NCI-H1092 treated with DMSO at 0.1 percent for 48 hours (cell line): ENCODE data around the gene MREG.

Source experiments
- DNase-seq: peaks from one replicate; lab custom pipeline; 2025; lab: John Stamatoyannopoulos, UW

The MREG gene, protein sequence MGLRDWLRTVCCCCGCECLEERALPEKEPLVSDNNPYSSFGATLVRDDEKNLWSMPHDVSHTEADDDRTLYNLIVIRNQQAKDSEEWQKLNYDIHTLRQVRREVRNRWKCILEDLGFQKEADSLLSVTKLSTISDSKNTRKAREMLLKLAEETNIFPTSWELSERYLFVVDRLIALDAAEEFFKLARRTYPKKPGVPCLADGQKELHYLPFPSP

DNA sequence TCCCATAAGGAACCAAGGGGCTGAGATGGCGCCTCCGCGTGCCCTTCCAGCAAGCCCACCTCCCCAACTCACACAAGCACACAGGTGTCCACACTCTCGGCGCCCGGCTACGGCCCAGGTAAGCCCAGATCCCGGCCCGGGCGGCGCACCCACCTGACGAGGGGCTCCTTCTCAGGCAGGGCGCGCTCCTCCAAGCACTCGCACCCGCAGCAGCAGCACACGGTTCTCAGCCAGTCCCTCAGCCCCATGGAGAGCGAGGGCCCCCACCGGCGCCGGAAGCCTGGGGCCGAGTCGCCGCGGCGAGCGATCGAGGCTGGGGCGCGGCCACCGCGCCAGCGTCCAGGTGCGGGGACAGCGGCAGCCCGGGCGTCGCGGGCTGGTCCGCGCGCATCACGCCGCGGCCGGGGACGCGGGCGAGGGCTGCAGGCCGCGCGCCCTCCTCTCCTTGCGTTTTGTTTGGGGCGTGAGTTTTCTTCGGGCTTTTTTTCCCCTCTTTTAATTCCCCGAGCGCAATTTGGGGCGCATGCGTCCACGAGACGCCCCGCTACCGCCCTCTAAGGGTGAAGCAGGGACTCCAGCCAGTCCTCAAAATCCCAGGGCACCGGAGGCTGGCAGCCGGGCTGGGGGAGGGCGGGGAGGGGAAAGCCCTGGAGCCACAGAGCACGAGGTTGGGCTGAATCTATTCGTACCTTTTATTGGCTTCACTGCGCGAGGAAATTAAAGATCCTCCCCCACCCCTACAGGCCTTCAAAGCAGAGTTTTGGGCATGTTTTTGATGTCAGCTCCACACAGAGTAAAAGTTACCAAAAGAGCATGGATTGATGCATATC is at the start of gene MREG:
MREG (minus strand) TSS at position 472 of the 830 bp plus-strand sequence; CDS start at position 248, 224 bp downstream.
- peak; percentile 69 for DNase-seq

DNA sequence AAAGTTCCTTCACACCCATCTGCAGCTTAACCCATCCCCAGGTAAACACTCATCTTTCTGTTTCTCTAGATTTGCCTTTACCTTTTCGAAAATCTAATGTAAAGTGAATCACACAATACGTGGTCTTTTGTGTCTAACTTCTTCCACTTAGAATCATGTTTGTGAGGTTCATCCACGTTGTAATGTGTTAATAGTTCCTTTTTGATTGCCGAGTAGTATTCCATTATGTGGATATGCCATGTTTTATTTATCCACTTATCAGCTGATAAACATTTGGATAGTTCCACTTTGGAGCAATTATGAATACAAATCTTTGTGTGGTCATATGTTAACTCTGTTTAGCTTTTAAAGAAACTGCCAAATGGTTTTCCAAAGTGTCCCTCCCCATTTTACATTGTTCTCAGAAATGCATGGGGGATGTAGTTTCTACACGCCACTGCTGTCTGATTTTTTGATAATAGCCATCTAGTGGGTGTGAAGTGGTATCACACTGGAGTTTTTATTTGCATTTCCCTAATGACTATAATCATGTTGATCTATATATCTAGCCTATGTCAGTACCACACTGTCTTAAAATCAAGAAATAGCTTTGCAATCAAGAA is 46.0 kb upstream of the MREG start:
- DNase-seq: no peak

DNA sequence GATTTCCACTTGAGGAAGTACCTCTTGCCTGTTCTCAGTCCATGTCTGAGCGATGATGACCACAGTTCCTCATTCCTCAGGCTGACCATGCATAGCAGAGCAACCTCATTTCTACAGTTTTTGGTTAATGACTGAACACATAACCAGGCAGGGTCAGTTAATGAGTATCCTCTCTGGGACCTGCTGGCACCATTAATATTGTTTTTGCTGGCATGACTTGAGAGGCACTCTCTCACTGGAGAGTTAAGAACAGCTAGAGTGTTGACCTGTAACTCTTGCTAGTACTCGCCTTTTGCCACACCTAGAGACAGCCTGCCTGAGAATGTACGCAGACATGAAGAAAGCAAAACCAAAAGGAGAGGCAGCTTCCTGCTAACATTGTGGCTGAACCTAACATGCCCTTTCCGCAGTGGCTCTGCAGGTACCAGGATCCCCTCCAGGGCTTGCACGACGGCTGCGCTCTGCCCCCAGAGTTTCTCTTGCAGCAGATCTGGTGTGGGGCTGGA is 44.4 kb upstream of the MREG start:
- DNase-seq: no peak

DNA sequence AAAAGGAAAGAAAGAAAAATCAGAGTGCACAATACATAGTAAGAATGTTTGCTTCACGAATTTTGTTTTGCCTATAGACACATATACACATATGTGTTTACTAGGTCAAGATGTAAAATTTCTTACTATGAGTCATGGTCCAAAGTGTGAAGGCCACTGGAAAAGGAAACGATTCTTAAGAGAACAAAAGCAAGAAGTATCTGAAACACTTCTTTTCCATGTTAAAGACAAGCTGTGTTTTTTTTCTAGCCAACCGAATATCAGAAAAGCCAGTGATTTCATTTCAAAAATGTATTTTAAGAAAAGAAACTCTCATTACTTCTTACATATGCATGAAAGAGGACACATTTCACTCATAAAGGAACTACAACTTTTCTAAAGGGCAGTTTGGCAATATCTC is 43.4 kb upstream of the MREG start:
- no peak for DNase-seq

DNA sequence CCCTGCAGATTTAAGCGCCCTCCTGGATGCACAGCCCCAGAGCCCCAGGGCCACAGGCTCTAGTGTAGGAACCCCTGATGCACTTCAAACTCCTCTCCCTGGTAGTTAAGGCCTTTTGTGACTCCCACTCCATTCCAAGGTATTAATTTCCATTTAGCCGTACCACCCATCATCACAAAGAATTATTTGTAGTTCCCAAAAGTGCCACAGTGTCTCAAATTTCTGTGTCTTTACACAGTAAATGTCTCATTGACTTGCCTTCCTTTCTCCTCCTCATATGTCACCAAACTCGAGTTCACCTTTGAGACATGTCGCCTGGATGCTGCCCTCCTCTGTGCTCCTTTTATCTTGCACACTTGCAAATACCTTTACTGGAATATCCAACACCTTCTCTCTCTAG is 42.3 kb upstream of the MREG start:
- DNase-seq: no peak

DNA sequence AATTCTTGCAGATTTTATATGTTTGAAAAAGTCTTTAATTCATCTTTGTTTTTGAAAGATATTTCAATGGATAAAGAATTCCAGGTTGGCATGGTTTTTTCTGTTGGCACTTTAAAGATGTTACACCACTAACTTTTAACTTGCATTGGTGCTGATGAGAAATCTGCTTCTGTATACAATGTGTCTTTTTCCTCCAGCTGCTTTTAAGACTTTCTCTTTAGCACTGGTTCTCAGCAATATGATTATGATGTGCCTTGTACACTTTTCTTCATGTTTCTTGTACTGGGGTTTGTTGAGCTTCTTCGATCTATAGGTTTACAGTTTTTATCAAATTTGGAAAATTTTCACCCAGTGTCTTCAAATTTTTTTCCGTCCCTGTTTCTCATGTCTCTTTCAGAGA is 39.1 kb upstream of the MREG start:
- DNase-seq: no peak

DNA sequence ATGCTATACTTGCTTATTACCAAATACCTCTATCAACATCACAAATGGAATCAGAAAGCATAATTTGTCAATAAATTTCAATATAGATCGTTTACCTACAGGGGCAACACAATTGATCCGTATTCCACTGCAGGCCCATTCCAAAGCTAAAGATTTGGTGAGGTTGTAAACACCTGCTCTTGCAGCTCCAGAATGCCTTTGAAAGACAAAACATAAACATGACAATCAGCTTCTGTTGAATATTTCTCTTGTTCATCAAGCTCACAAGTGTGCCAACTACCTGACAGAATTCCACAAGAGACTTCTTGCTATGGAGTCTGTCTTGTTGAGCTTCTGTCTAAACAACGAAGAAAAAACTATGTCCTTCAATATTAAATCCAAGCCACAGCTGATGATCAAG is 38.0 kb upstream of the MREG start:
- no peak for DNase-seq

DNA sequence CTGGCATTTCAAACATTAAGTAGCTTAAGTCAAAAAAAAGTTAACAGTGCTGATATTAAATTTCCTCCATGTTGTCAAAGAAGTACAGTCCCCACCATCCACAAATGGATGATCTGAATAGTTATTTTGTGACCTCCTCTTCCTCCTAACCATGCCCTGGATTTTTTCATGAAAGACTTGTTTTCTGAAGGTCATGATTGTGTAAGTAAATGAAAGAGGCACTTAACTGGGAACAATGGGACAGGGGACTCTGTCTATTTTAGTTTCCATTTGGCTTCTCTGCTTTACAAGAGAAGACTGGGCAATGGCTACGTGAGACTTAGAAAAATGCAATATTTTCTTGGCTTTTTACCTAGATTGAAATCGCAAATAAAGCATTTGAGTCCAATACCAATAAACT is 36.1 kb upstream of the MREG start:
- no peak for DNase-seq

DNA sequence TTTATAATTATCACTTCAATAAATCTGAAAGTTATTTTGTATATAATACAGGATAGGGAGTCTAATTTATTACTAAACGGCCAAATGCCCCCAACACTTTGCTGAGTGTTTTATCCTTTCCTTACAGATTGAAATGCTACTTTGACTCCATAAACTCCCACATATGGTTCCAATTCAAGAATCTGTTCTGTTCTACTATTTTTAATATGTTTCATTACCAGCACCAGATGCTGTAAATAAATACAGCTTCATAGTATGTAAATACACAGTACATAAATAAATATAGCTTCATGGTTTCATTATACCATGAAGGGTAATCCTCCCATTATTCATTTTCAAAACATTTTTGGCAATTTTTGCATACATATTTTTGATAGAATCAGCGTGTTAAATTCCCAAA is 34.0 kb upstream of the MREG start:
- DNase-seq: no peak

DNA sequence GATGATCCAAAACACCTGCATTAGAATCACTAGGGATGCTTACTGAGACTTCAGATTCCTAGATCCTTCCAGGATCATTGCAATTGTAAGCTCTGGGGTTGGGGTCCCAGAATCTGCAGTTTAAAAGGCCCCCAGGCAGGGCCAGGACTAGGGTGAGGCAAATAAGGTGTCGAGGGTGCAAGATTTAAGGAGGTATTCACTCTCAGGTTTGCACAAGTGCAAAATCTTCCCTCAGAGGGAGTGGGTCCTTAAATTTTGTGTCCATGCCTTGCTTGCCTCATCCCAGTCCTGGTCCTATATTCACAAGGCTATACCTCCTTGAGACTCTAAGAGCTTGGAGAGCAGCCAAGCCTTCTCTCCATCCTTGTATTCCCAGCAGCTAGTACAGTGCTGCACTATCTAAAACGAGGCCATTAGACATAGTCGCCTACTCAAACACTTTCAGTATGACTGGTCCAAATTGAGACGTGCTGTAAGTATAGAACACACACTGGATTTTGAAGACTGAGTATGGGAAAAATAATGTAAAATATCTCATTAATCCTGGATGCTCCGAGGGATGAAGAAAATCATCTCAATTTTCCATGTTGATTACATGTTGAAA is 31.6 kb upstream of the MREG start:
- DNase-seq: no peak

DNA sequence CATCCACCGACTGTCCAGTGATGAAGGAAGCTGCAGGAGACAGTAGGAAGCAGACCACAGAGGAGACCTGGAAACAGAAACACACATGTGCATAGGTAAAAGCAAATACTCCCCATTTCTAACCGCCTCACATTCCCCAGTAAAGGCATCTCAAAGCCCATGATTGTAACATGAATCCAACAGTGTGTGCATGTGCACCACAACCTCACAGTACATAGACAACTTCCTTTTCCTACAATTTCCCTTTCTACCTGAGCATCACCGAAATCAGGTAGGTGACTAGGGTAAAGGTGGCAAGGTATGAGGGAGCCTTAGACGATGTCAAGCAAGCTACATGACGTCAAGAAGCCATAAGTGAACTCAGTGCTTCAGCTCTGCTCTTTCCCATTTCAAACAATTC is 30.6 kb upstream of the MREG start:
- no peak for DNase-seq

DNA sequence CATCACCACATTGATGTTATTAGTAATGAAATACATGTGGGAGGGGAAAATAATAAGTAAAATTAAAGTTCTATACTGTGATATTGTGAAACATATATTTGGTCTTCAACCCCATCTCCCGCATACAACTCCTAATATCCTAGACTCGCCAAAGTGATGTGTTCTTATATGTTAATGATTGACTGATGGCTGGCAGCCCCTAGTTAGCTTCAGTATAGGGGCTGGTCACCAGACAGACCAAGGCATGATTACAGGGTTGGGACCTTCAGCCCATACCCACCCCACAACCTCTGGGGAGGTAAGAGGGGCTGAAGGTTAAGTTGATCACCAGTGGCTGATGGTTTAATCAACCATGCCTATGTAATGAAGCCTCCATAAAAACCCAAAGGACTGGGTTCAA is 28.1 kb upstream of the MREG start:
- DNase-seq: no peak

DNA sequence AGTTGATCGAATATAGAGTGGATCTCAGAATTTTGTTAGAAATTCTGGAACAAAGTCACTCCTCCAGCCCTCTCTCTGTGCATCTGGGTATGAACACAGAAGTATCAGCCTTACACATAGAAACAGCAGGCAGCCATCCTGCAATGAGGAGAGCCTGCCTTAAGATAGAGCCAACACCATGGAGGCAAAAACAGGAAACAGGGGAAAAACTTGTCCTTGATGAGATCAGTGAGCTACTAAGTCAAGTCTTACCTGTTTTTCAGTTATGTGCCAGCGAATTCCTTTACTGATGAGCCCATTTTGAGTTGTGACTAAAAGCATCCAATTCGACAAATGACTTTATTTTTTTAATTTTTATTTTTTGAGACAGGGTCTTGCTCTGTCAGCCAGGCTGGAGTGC is 26.6 kb upstream of the MREG start:
- DNase-seq: no peak

DNA sequence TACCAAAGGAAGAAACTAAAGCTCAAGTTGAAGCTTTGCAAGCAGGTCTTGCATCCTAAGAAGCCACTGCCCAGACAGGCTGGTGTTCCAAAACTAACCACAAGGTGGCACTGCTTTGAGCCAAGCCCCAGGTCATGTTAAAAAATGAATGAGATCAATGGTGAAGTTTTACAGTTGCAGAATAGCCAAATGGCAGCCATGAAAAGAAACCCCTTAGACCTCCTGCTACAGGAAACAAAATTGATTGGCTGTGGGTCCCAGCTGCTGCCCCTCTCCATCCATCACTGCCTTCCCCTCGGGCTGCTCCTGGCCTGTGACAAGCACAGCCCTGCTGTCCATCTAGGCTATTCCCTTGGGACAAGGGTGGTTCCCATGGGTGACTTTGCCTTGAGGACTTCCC is 20.7 kb upstream of the MREG start:
- peak; percentile 13 for DNase-seq

DNA sequence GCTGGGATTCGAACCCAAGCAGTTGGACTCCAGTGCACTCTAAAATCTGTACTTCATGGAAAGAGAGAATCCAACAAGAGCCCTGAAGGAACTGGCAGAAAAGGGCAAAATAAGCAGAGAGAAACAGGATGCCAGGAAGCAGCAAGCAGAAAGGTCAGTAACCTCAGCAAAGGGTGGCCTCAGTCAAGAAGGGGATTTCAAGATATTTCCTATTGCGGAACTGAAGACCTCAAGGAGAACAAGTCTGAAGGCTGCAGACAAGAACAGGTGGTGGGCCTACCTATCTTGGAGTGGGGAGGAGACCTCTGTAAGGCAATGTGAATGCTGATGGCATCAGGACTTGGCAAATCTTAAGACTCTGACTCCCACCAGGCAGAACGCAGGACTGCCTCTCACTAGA is 20.1 kb upstream of the MREG start:
- DNase-seq: no peak

DNA sequence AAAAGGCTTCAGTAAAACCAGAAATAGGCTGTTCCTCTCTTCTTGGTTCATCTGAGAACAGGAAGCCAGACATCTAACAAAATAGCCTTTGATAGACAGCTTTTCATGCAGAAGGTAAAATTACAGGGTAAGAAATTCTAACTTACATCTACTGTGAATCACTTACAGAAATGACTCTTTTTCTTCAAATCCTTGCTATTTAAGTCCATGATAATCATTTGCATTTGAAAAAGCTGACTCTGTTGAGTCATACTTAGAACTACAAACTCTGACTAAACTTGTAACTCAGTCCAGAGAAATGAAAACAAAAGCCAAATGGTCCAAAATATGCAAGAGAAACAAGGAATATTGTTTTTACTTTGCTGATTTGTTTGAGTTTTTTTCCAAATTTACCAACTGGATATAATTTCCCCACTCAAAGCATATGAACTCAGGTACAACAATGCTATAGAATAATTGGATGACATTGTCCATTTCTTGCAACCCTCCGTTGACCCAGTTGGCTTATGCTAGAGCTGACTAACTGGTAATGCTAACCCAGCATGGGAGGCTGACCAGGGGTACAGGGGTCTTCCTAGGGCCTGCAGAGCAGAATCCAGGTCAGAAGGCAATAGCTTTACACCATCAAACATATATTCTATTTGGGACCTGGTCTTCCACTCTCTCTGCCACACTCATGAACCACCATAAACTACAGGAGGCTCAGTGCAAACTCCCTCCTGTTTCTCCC is 18.8 kb upstream of the MREG start:
- no peak for DNase-seq

DNA sequence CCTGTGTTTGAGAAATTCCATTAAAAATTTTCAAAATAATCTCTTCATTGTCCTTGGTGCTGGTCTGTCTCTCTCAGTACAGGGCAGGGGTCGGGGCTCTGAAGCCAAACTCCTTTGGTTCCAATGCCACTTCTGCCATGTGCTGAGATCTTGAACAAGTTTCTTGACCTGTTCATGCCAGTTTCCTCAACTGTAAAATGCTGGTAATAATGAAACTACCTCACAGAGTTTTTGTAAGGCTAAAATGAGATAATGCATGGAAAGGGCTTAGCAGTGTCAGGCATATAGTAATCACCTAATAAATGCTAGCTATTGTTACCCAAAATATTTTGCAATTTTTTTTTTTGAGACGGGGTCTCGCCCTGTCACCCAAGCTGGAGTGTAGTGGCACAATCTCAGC is 16.9 kb upstream of the MREG start:
- DNase-seq: no peak

DNA sequence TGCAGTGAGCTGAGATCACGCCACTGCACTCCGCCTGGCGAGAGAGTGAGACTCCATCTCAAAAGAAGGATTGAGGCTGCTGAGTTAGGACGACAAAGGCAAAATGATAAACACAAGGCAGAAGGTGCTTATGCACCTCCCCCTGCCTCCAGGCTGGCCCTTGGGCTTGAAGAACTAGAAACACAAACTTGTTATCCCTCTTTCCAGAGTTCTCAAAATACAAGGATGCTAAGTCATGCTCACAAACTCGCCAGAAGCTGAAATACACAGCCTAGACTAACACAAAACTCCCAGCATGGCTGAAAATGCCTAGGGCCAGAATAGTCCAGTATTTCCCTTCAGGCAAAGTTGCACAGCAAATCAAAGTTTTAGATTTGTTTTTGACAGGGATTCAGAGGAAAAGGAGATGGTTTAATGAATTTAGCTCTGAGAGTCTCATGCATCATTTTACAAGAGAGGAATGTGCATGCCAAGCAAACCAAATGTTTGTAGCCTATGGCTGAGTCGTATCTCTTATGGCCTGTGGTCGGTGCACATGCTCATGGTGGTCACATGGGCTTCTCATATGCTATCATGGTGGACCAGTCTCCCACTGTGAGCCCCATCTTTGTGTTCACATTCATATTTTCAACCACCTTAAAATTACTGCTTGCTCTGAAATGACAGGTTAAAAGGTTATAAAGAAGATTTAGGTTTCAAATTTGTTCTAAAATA is 16.2 kb upstream of the MREG start:
- no peak for DNase-seq

DNA sequence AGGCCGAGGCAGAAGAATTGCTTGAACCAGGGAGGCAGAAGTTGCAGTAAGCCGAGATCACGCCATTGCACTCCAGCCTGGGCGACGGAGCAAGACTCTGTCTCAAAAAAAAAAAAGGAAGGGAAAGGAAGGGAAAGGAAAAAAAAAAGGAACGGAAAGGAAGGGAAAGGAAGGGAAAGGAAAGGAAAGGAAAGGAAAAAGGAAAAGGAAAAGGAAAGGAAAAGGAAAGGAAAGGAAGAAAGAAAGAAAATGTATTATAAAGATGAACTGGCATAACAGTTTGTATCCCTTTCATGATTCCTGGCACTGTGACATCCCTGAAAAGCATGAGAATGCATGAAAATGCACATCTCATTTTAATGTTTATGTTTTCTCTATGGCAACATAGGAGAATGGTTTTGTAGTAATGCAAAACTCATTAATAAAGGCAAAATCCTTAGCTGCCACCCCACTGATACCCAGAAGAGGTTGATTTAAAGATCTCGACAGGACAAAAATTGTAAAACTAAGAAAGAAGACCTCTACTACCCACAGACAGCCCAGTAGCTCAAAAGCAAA is 11.5 kb upstream of the MREG start:
- DNase-seq: no peak

DNA sequence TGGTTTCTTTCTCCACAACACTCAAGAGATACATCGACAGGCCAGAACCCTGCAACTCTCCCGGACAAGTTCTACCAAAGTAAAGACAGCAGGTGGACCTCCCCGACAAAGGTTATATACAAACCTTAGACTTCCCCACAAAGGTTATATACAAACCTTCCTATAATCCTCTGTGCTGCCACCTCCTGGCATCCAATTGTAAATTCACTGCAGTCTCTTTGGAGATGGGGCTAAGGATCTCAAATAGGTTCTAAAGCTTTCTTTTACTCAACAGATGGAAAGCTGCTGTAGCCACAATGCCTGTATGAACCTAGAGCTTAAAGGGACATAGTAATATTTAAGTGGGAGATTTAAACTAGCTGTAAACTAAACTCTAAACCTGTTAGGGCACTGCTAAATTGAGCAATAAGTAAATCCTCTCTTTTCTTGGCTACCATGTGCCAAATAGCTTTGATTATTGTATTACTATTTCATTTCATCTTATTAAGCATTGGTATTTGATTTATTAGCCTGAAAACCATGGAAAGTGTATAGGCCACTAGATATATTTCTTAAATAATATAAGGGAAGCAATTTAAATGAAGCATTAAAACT is 9.8 kb upstream of the MREG start:
- DNase-seq: peak; percentile 50
